ENCODE results near the gene CD82. TPM values are rescaled to one million over a fixed set of nuclear protein-coding genes. Genes with fewer than 3 reads are reported as not detected.
A peak's percentile ranks its signal among the peaks of the same experiment; 100 is the strongest.

CD82 gene
- total and polyA plus RNA-seq, 7 donors = 13.3 to 162 (median 25.9) TPM

GRCh38 chr11:44592125-44592940 is 26.9 kb downstream of the CD82 start:
- WGBS, 3 donors = 38 to 65% (median 38%) methylated on average over 13 of the region's 13 CpGs

GRCh38 chr11:44593251-44593650 is 27.8 kb downstream of the CD82 start:
- Histone ChIP-seq H3K4me1 (peaks cover 56% of the 10 kb centered on the region), H3K27me3 (ENCODE audit: insufficient read depth in 3 of 3, low read length in 2 of 3) (no peaks in the 10 kb centered on the region), H3K27ac (peak overlapping the region; percentile 74), H3K9me3 (no peaks in the 10 kb centered on the region), H3K36me3 (ENCODE audit: insufficient read depth in 1 of 2, low read depth in 1 of 2) (peaks cover 0 to 15% of the 10 kb centered on the region in 2 donors), H3K4me3 (peak overlapping the region; percentile 43)
- TF ChIP-seq CTCF (IDR thresholded peaks at IDR 0.05) = no peak
- ATAC-seq = peak; percentile 87 to 92 (median 90)
- intact Hi-C loops (cut with DNase I) = loop anchor here in 1 of 2 donors (2.0 kb wide), 1 partner anchor 24 kb away; no protein-coding TSS in a partner anchor
- DNase-seq = peak; percentile 77 to 91
- WGBS, 3 donors = 21 to 24% (median 24%) methylated on average over 7 to 8 of the region's 8 CpGs

More at GRCh38 chr11:44592125-44592940, 26.9 kb downstream of the CD82 start:
- H3K27ac ChIP-seq = peak overlapping the region; percentile 74
- H3K27me3 ChIP-seq (ENCODE audit: insufficient read depth in 3 of 3, low read length in 2 of 3) = no peaks in the 10 kb centered on the region
- TF ChIP-seq CTCF (IDR thresholded peaks at IDR 0.05) = no peak
- peak overlapping the region; percentile 43 for H3K4me3 ChIP-seq
- peak; percentile 63 to 79 for DNase-seq
- ATAC-seq = peak; percentile 39 to 75 (median 70)
- intact Hi-C loops (cut with DNase I) = loop anchor here in 1 of 2 donors (2.0 kb wide), 1 partner anchor 24 kb away; no protein-coding TSS in a partner anchor
- H3K4me1 ChIP-seq = peaks cover 56% of the 10 kb centered on the region
- H3K36me3 ChIP-seq (ENCODE audit: insufficient read depth in 1 of 2, low read depth in 1 of 2) = peaks cover 0 to 23% of the 10 kb centered on the region in 2 donors
- H3K9me3 ChIP-seq = no peaks in the 10 kb centered on the region

- no peaks in the 10 kb centered on the region for H3K27me3 ChIP-seq (ENCODE audit: insufficient read depth in 3 of 3, low read length in 2 of 3)
- intact Hi-C loops (cut with DNase I) = loop anchor here in 1 of 2 donors (5.0 kb wide), 1 partner anchor 33 kb away; no protein-coding TSS in a partner anchor
- H3K4me1 ChIP-seq = peaks cover 56% of the 10 kb centered on the region
- DNase-seq (no peak), ATAC-seq (no peak)
- no peaks in the 10 kb centered on the region for H3K9me3 ChIP-seq
- no peaks in the 10 kb centered on the region for H3K36me3 ChIP-seq (ENCODE audit: insufficient read depth in 1 of 2, low read depth in 1 of 2)
- H3K4me3 ChIP-seq = no peak overlapping the region
- 67 to 76% (median 73%) methylated on average over 6 of the region's 6 CpGs for WGBS, 3 donors
- no peak for TF ChIP-seq CTCF (IDR thresholded peaks at IDR 0.05)
- H3K27ac ChIP-seq = peak overlapping the region; percentile 61
Observed at GRCh38 chr11:44595006-44595405, 29.5 kb downstream of the CD82 start.

- Histone ChIP-seq H3K4me3 (no peak overlapping the region), H3K27me3 (ENCODE audit: insufficient read depth in 3 of 3, low read length in 2 of 3) (no peaks in the 10 kb centered on the region), H3K27ac (peak overlapping the region; percentile 61), H3K4me1 (peaks cover 56% of the 10 kb centered on the region), H3K9me3 (no peaks in the 10 kb centered on the region), H3K36me3 (ENCODE audit: insufficient read depth in 1 of 2, low read depth in 1 of 2) (peaks cover 0 to 3% of the 10 kb centered on the region in 2 donors)
- no peak for TF ChIP-seq CTCF (IDR thresholded peaks at IDR 0.05)
- intact Hi-C loops (cut with DNase I) = loop anchor here in 1 of 2 donors (5.0 kb wide), 1 partner anchor 34 kb away; no protein-coding TSS in a partner anchor
- ATAC-seq (peak; percentile 53 to 62 (median 58)), DNase-seq (peak; percentile 74 to 87)
- 11 to 13% (median 11%) methylated on average over 10 of the region's 10 CpGs for WGBS, 3 donors
Observed at GRCh38 chr11:44595964-44596381, 30.5 kb downstream of the CD82 start.

All from psoas muscle (tissue), 8 donors.